PFSK-1 (cell line): Measurements from ENCODE around the gene GRID2IP.

Source experiments
- FOXP2 ChIP-seq: optimal IDR thresholded peaks from 2 replicates; pipeline ENCODE3; 2011; ENCODE audit warnings: borderline replicate concordance, control low read depth, inconsistent platforms; ENCODE audit not compliant: insufficient read depth; ENCODE audit errors: extremely low read length, extremely low read depth
- POLR2AphosphoS5 ChIP-seq: IDR thresholded peaks from 2 replicates; pipeline ENCODE4 v1.6.1; 2012; ENCODE audit warnings: low read depth, mild to moderate bottlenecking, control low read depth, low read length, moderate library complexity
- SIN3A ChIP-seq: IDR thresholded peaks from 2 replicates; pipeline ENCODE4 v1.6.1; 2012; ENCODE audit warnings: mild to moderate bottlenecking, low read length, moderate library complexity, borderline replicate concordance; ENCODE audit not compliant: insufficient read depth
- TAF1 ChIP-seq: IDR thresholded peaks from 2 replicates; pipeline ENCODE4 v1.6.1; 2012; ENCODE audit warnings: low read length, control low read depth, borderline replicate concordance; ENCODE audit not compliant: insufficient read depth
- TF ChIP-seq, protein P1 (sequence below), 2 experiments: IDR thresholded peaks; 2 replicates each; pipeline versions ENCODE4 v1.6.1 to v1.8.0; 2011 to 2012; ENCODE audit warnings: low read depth in 2 of 2, low read length in 2 of 2, control low read depth in 1 of 2, inconsistent platforms in 1 of 2, mild to moderate bottlenecking in 1 of 2, moderate library complexity in 1 of 2; ENCODE audit not compliant: insufficient read depth in 1 of 2

The GRID2IP gene

DNA sequence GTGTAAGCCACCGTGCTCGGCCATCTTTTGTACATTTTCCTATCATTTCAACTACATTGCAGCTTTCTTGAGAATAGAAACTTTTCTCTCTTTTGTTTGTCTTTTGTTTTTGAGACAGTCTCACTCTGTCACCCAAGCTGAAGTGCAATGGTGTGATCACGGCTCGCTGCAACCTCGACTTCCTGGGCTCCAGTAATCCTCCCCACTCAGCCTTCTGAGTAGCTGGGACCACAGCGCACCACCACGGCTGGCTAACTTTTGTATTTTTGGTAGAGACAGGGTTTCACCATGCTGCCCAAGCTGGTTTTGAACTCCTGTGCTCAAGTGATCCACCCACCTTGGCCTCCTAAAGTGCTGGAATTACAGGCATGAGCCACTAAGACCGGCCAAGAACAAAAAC lies 72.2 kb downstream of the GRID2IP start:
- TF ChIP-seq, protein P1, sequence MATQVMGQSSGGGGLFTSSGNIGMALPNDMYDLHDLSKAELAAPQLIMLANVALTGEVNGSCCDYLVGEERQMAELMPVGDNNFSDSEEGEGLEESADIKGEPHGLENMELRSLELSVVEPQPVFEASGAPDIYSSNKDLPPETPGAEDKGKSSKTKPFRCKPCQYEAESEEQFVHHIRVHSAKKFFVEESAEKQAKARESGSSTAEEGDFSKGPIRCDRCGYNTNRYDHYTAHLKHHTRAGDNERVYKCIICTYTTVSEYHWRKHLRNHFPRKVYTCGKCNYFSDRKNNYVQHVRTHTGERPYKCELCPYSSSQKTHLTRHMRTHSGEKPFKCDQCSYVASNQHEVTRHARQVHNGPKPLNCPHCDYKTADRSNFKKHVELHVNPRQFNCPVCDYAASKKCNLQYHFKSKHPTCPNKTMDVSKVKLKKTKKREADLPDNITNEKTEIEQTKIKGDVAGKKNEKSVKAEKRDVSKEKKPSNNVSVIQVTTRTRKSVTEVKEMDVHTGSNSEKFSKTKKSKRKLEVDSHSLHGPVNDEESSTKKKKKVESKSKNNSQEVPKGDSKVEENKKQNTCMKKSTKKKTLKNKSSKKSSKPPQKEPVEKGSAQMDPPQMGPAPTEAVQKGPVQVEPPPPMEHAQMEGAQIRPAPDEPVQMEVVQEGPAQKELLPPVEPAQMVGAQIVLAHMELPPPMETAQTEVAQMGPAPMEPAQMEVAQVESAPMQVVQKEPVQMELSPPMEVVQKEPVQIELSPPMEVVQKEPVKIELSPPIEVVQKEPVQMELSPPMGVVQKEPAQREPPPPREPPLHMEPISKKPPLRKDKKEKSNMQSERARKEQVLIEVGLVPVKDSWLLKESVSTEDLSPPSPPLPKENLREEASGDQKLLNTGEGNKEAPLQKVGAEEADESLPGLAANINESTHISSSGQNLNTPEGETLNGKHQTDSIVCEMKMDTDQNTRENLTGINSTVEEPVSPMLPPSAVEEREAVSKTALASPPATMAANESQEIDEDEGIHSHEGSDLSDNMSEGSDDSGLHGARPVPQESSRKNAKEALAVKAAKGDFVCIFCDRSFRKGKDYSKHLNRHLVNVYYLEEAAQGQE (IDR thresholded peaks at IDR 0.05; ENCODE audit: insufficient read depth in 1 of 2, low read depth in 2 of 2, low read length in 2 of 2) = no peak
- TF ChIP-seq TAF1 (no peak), FOXP2 (no peak), SIN3A (no peak), POLR2AphosphoS5 (no peak)

DNA sequence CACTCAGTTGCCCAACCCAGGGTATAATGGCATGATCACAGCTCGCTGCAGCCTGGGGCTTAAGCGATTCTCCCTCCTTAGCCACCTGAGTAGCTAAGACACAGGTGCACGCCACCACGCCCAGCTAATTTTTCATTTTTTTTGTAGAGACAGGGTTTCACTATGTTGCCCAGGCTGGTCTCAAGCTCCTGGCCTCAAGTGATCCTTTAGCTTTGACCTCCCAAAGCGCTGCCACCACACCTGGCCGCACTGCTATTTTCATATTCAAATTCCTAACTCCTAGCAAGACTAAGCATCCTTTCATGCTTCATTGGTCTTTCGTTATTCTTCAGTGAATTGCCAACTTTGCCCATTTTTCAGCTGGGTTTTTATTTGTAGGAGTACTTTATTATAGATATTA lies 73.1 kb downstream of the GRID2IP start:
- no peak for TF ChIP-seq POLR2AphosphoS5
- no peak for TF ChIP-seq SIN3A
- no peak for TF ChIP-seq FOXP2
- TF ChIP-seq, protein P1 (IDR thresholded peaks at IDR 0.05; ENCODE audit: insufficient read depth in 1 of 2, low read depth in 2 of 2, low read length in 2 of 2) = no peak
- no peak for TF ChIP-seq TAF1

DNA sequence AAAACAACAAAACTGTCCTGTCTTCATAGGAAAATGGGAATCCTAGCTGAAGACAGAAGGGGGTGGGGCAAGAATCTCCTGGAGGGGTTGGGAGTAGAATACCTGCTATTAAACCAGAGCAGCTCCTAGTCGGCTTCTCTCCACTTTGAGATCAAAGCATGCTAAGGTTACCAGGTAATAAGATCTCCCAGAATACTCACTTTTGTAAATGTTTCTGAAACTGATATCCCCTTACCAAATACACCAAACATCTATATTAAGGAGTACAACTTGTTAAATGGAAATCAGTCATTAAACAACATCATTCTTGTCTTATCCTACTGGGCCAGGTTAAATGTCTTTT lies 74.0 kb downstream of the GRID2IP start:
- TF ChIP-seq SIN3A (no peak), TAF1 (no peak), FOXP2 (no peak)
- TF ChIP-seq, protein P1 (IDR thresholded peaks at IDR 0.05; ENCODE audit: insufficient read depth in 1 of 2, low read depth in 2 of 2, low read length in 2 of 2) = no peak

DNA sequence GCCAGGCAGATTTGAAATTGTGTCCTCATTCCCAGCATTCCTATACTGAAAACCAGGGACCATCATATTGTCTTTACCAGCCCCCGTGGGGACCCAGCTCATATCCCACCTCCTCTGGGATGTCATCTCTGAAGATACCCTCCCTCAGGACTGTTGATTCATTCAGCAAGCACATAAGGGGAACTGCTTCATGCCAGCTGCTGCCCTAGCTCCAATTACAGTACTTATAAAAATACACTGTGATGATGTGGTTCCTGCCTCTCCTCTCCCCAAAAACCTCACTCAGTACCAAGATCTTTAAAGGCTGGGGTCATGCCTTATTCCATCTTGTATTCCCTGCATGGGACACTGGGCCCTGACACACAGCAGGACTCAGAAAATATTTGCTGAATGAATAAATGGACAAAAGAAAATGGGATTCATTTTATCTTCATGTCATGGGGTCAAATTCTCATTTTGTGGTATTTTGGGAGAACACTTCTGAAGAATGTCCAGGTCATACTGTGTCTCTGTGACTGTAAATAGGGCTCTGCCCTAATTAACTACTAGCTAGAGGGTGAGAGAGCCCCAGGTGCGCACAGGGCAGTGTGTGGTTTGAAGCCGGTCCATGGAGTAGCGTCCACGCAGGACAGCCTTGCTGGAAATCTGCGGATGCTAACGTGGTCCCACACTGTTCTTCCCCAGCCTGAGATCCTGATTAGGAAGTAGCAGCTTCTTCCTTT lies 74.5 kb downstream of the GRID2IP start:
- TF ChIP-seq FOXP2 = no peak
- TF ChIP-seq POLR2AphosphoS5 = peak; percentile 34; the same call in 1 of the 2 replicates

DNA sequence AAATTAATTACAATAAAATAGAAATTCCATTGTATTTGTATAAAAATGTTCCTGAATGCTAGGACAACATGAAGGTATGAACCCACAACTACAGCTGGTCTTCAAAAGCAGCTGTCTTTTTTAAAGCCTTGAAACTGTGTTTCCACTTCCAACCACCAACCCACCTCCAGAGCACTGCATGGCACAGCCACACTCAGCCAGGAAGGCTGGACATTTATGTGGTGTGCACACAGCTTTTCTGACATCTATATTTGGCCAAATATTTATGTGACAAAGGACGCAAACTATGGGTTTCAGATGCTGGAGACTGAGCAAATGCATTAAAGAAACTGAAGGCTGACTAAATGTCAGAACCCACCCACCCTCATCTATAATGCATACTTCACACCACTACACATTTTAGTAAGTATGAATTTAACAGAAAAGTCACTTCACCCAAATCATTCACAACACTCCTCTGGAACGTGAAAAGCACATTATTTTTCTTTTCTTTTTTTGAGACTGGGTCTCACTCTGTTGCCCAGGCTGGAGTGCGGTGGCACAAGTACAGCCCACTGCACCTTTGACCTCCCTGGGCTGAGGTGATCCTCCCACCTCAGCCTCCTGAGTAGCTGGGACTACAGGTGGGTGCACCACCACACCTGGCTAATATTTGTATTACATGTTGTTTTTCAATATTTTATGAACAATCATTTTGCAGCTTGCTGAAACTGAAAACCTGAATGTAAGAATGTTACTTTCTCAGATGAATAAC lies 75.7 kb downstream of the GRID2IP start:
- TF ChIP-seq TAF1 (no peak), POLR2AphosphoS5 (no peak), FOXP2 (no peak), SIN3A (no peak)
- TF ChIP-seq, protein P1 (IDR thresholded peaks at IDR 0.05; ENCODE audit: insufficient read depth in 1 of 2, low read depth in 2 of 2, low read length in 2 of 2) = no peak
